ENCODE measurements around the gene NCLN.

NCLN gene

GRCh38 chr19:3239367-3239766 lies 53.6 kb downstream of the NCLN start:
- no peak overlapping the region for H3K4me3 ChIP-seq (ENCODE audit: low read length)
- no peak for DNase-seq (ENCODE audit: low read depth, low spot score)

DNA sequence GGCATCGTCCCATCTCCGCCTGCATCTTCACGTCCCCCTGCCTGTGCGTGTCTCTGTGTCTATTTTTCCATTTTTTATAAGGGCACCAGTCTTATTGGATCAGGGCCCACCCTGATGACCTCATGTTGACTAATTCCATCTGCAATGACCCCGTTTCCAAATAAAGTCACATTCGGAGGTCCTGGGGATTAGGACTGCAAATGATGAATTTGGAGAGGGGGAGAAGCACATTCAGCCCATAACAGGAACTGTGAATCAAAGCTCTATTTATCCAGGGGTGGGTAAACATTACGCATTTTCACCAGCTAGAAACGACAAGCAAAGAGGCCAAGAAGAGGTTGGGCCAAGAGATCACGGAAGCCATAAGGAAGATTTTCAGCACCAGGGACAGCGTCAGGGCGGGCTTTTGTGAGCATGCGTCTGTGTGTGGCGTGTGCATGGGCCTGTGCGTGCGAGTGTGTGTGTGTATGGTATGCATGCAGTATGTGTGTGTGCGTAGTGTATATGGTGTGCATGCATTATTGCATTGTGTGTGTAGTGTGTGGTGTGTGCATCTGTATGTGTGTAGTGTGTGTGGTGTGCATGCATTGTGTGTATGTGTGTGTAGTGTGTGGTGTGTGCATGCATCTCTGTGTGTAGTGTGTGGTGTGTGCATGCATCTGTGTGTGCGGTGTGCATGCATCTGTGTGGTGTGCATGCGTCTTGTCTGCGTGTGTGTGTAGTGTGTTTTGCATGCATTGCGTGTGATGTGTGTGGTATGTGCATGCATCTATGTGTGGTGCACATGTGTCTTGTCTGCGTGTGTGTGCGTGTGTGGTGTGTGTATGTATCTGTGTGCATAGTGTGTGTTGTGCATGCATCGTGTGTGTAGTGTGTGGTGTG lies 58.3 kb downstream of the NCLN start:
- peak; percentile 78 for DNase-seq (ENCODE audit: low read depth, low spot score)
- H3K4me3 ChIP-seq (ENCODE audit: low read length): no peak overlapping the region

- DNase-seq (ENCODE audit: low read depth, low spot score): no peak
- H3K4me3 ChIP-seq (ENCODE audit: low read length): no peak overlapping the region
Observed at GRCh38 chr19:3245050-3245449, 59.3 kb downstream of the NCLN start.

DNA sequence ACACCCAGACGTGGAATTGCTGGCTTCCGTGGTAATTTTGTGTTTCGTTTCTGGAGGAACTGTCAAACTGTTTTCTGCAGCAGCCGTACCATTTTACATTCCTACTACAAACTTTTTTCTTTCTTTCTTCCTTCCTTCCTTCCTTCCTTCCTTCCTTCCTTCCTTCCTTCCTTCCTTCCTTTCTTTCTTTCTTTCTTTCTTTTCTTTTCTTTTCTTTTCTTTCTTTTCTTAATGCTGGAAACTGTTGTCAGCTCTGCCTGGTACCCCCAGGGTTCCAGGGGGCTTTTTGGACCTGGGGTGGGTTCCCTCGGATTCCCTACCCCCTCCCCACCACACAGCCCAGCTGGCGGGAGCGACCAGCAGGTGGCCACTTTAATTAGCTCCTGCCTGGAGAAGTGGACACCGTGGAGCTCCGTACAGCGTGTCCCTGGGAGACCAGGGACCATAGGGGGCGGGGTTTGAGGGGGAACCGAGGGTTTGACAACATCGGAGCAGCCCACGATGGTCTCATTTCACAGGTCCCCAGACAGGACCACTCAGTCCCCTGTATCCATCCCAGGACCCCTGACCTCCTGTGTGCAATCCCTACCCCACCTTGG lies 63.1 kb downstream of the NCLN start:
- H3K4me3 ChIP-seq (ENCODE audit: low read length): no peak overlapping the region
- DNase-seq (ENCODE audit: low read depth, low spot score): no peak

DNA sequence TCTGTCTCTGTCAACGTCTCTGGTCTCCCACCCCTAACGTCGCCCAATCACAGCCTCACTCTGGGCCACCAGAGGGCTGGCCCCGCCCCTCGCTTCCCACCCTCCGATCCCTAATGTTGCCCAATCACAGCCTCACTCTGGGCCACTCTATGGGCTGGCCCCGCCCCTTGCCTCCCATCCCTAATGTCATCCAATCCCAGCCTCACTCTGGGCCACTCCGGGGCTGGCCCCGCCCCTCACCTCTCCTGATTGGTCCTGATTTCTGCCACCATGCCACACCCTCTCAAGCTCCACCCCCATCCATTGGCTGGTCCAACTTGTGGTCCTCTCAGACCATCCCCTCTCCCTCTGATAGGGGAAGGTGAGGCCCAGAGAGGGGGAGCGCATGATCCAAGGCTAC lies 63.7 kb downstream of the NCLN start:
- DNase-seq (ENCODE audit: low read depth, low spot score): peak; percentile 29
- no peak overlapping the region for H3K4me3 ChIP-seq (ENCODE audit: low read length)

GRCh38 chr19:3250675-3251074 lies 64.9 kb downstream of the NCLN start:
- DNase-seq (ENCODE audit: low read depth, low spot score): no peak
- no peak overlapping the region for H3K4me3 ChIP-seq (ENCODE audit: low read length)

DNA sequence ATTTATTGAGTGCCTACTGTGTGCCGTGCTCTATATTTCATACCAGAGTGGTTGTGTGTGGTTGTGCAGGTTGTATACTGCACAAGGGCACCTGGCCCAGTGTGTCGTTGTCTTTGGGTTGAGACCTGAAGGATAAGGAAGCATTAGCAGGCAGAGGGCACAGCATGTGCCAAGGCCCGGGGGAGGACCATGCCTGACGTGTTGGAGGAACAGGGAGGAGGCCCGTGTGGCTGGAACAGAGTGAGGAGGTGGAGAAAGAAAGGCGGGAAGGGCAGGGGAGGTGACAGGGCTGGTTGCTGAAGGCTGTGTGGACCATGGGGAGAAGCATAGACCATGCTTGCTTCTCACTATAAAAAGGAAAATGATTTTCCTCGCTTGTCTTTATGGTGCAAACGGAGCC lies 65.5 kb downstream of the NCLN start:
- no peak overlapping the region for H3K4me3 ChIP-seq (ENCODE audit: low read length)
- no peak for DNase-seq (ENCODE audit: low read depth, low spot score)

DNA sequence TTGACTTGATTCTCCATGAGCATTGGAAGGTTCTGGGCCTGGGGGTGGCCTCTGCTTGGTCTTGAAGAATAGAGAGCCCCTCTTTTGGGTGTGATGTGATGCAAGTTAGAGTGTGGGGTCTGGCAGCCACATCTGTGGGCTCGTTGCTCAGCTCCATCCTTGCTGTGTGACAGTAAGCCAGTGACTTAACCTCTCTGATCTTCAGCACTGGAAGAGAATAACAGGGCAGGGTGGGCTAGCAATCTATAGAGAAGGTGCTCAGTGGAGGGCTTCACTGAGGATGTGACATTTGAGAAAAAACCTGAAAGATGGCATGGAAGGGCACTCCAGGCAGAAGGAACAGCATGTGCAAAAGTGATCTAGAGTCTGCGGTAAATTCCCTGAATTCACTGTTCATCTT lies 66.9 kb downstream of the NCLN start:
- DNase-seq (ENCODE audit: low read depth, low spot score): no peak
- H3K4me3 ChIP-seq (ENCODE audit: low read length): no peak overlapping the region

DNA sequence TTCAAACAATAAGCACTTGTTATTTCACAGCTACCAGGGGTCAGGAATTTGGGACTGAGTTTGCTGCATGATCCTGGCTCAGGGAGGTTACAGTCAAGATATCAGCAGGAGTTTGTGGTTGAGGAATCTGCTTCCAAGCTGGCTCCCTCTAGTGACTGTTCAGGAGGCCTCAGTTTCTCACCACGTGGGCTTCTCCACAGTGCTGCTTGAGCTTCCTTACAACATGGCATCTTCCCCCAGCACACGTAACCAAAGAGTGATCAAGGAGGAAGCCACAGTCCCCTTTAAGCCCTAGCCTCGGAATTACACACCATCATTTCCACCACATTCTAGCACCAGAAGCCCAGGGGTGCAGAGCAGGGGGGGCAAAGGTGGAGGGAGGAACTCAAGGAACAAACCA lies 67.5 kb downstream of the NCLN start:
- DNase-seq (ENCODE audit: low read depth, low spot score): peak; percentile 36

GRCh38 chr19:3254520-3254919 lies 68.8 kb downstream of the NCLN start:
- H3K4me3 ChIP-seq (ENCODE audit: low read length): no peak overlapping the region
- DNase-seq (ENCODE audit: low read depth, low spot score): no peak

More for the DNA sequence above, 67.5 kb downstream of the NCLN start:
- no peak overlapping the region for H3K4me3 ChIP-seq (ENCODE audit: low read length)

GRCh38 chr19:3257071-3257470 lies 71.3 kb downstream of the NCLN start:
- DNase-seq (ENCODE audit: low read depth, low spot score): no peak
- no peak overlapping the region for H3K4me3 ChIP-seq (ENCODE audit: low read length)
